IMR-90 (cell line): ENCODE measurements around the gene KLC4. TPM values are rescaled to one million over a fixed set of nuclear protein-coding genes. Genes with fewer than 3 reads are reported as not detected.

Experiments used
- ATAC-seq: fragments of 200-7000 bp; cut with Tn5 transposase; 2 replicates; pipeline ENCODE4 v1.9.1; 2020; ENCODE audit warnings: low read depth, mild to moderate bottlenecking, moderate library complexity
- BruUV-seq: library from RNA; stranded (reverse); fragments of 400-500 nt; replicated peaks from 2 replicates; lab custom pipeline; 2021; lab: Mats Ljungman, UMichigan
- CTCF ChIA-PET: fragments of 300-600 bp; formaldehyde crosslinking; extraction: SDS; loops from one replicate; lab custom pipeline; 2021; ENCODE audit warnings: antibody characterized with exemption; lab: Yijun Ruan, JAX
- POLR2A ChIA-PET: fragments of 300-600 bp; sonication (Branson Sonifier 250); formaldehyde crosslinking; loops from one replicate; lab custom pipeline; 2022; ENCODE audit warnings: antibody characterized with exemption; ENCODE audit not compliant: unreplicated experiment; lab: Charles Lee
- DNase-seq: peaks from one replicate; pipeline ENCODE4 v3.0.0; 2013
- H2AFZ ChIP-seq: replicated peaks from 2 replicates; pipeline ENCODE3; 2013; ENCODE audit warnings: low read length, mild to moderate bottlenecking; ENCODE audit not compliant: poor library complexity
- H2AK5ac ChIP-seq: 2 replicates; pipeline ENCODE4 v1.6.1; 2013; ENCODE audit warnings: low read depth, low read length, inconsistent platforms
- H2AK9ac ChIP-seq: replicated peaks from 2 replicates; pipeline ENCODE3; 2013; ENCODE audit warnings: mild to moderate bottlenecking, low read depth, low read length, moderate library complexity; ENCODE audit not compliant: poor library complexity
- H2BK120ac ChIP-seq: 2 replicates; pipeline ENCODE4 v1.6.1; 2013; ENCODE audit warnings: low read depth, low read length, inconsistent platforms
- H2BK15ac ChIP-seq: 3 replicates; pipeline ENCODE4 v1.6.1; 2013; ENCODE audit warnings: low read depth, low read length, inconsistent platforms
- H2BK20ac ChIP-seq: 2 replicates; pipeline ENCODE4 v1.6.1; 2013; ENCODE audit warnings: low read depth, mild to moderate bottlenecking, inconsistent platforms, low read length, moderate library complexity
- H2BK5ac ChIP-seq: 2 replicates; pipeline ENCODE4 v1.6.1; 2013; ENCODE audit warnings: mild to moderate bottlenecking, low read depth, low read length, inconsistent platforms; ENCODE audit not compliant: poor library complexity, severe bottlenecking
- H3K14ac ChIP-seq: replicated peaks from 2 replicates; pipeline ENCODE4 v1.6.1; 2013; ENCODE audit warnings: low read depth, low read length, inconsistent platforms
- H3K18ac ChIP-seq: 2 replicates; pipeline ENCODE4 v1.6.1; 2013; ENCODE audit warnings: low read depth, low read length, control low read depth
- H3K23ac ChIP-seq: 2 replicates; pipeline ENCODE4 v1.6.1; 2013; ENCODE audit warnings: low read depth, low read length, inconsistent platforms
- H3K27ac ChIP-seq: 2 replicates; pipeline ENCODE4 v1.5.1; 2013; ENCODE audit warnings: mild to moderate bottlenecking, control low read depth, low read length; ENCODE audit not compliant: insufficient read depth
- H3K27me3 ChIP-seq: 2 replicates; pipeline ENCODE4 v1.6.1; 2013; ENCODE audit warnings: low read length; ENCODE audit not compliant: control insufficient read depth, insufficient read depth
- H3K36me3 ChIP-seq: 2 replicates; pipeline ENCODE4 v1.6.1; 2013; ENCODE audit warnings: low read length, mixed read lengths; ENCODE audit not compliant: control insufficient read depth, insufficient read depth
- H3K4ac ChIP-seq: 2 replicates; pipeline ENCODE4 v1.6.1; 2013; ENCODE audit warnings: low read depth, low read length, inconsistent platforms
- H3K4me1 ChIP-seq: 2 replicates; pipeline ENCODE4 v1.6.1; 2013; ENCODE audit warnings: low read length, mixed read lengths; ENCODE audit not compliant: control insufficient read depth, insufficient read depth
- H3K4me2 ChIP-seq: 2 replicates; pipeline ENCODE4 v1.6.1; 2013; ENCODE audit warnings: low read depth, mild to moderate bottlenecking, control low read depth, low read length, moderate library complexity
- H3K4me3 ChIP-seq: 2 replicates; pipeline ENCODE4 v1.5.1; 2013; ENCODE audit warnings: low read depth, mild to moderate bottlenecking, control low read depth, low read length, moderate library complexity; ENCODE audit not compliant: insufficient read depth
- H3K56ac ChIP-seq: 2 replicates; pipeline ENCODE4 v1.6.1; 2013; ENCODE audit warnings: low read length, inconsistent platforms; ENCODE audit not compliant: insufficient read depth; ENCODE audit errors: extremely low read depth
- H3K79me1 ChIP-seq, 2 experiments: 2 replicates each; pipeline ENCODE4 v1.6.1; 2013; ENCODE audit warnings: low read length in 2 of 2, inconsistent platforms in 1 of 2, low read depth in 1 of 2
- H3K9ac ChIP-seq: 2 replicates; pipeline ENCODE4 v1.6.1; 2013; ENCODE audit warnings: low read depth, low read length, control low read depth
- H3K9me1 ChIP-seq: 2 replicates; pipeline ENCODE4 v1.6.1; 2013; ENCODE audit warnings: low read length, inconsistent platforms; ENCODE audit not compliant: insufficient read depth
- H3K9me3 ChIP-seq: 2 replicates; pipeline ENCODE4 v1.6.1; 2013; ENCODE audit warnings: low read length; ENCODE audit not compliant: control insufficient read depth, insufficient read depth
- H4K20me1 ChIP-seq: 2 replicates; pipeline ENCODE4 v1.6.1; 2013; ENCODE audit warnings: low read length, inconsistent platforms; ENCODE audit not compliant: insufficient read depth
- H4K5ac ChIP-seq: 2 replicates; pipeline ENCODE4 v1.6.1; 2013; ENCODE audit warnings: mild to moderate bottlenecking, low read depth, low read length, control low read depth
- H4K8ac ChIP-seq, 2 experiments: 2 replicates each; pipeline ENCODE4 v1.6.1; 2013; ENCODE audit warnings: low read depth in 2 of 2, low read length in 2 of 2, control low read depth in 1 of 2, inconsistent platforms in 1 of 2
- H4K91ac ChIP-seq: 2 replicates; pipeline ENCODE4 v1.6.1; 2013; ENCODE audit warnings: low read depth, low read length, inconsistent platforms; ENCODE audit not compliant: insufficient read depth
- BHLHE40 ChIP-seq: fragments of 150-350 bp; IDR thresholded peaks from 2 replicates; pipeline ENCODE4 v1.6.1; 2016; ENCODE audit warnings: mild to moderate bottlenecking, low read depth, low read length
- CEBPB ChIP-seq: IDR thresholded peaks from 2 replicates; pipeline ENCODE4 v1.6.1; 2012; ENCODE audit warnings: low read depth, low read length, improper control_type of control experiment
- CHD1 ChIP-seq: IDR thresholded peaks from 2 replicates; pipeline ENCODE4 v1.6.1; 2012; ENCODE audit warnings: low read depth, low read length, improper control_type of control experiment
- CTCF ChIP-seq: conservative IDR thresholded peaks from 2 replicates; pipeline ENCODE4 v1.5.1; 2012; ENCODE audit warnings: mild to moderate bottlenecking, low read depth, low read length, improper control_type of control experiment
- FOS ChIP-seq: fragments of 150-350 bp; IDR thresholded peaks from 2 replicates; pipeline ENCODE4 v1.6.1; 2016; ENCODE audit warnings: low read depth, low read length
- MAZ ChIP-seq: IDR thresholded peaks from 2 replicates; pipeline ENCODE4 v1.6.1; 2012; ENCODE audit warnings: low read depth, mild to moderate bottlenecking, low read length, improper control_type of control experiment, moderate library complexity, borderline replicate concordance
- MXI1 ChIP-seq: IDR thresholded peaks from 2 replicates; pipeline ENCODE4 v1.6.1; 2012; ENCODE audit warnings: low read depth, mild to moderate bottlenecking, low read length, moderate library complexity, borderline replicate concordance
- NFE2L2 ChIP-seq: fragments of 150-350 bp; IDR thresholded peaks from 2 replicates; pipeline ENCODE4 v1.6.1; 2016; ENCODE audit warnings: low read depth, mild to moderate bottlenecking, low read length
- POLR2A ChIP-seq: IDR thresholded peaks from 2 replicates; pipeline ENCODE4 v1.6.1; 2012; ENCODE audit warnings: mild to moderate bottlenecking, low read depth, low read length
- RAD21 ChIP-seq: IDR thresholded peaks from 2 replicates; pipeline ENCODE4 v1.6.1; 2012; ENCODE audit warnings: low read length, improper control_type of control experiment
- RCOR1 ChIP-seq: IDR thresholded peaks from 2 replicates; pipeline ENCODE4 v1.6.1; 2012; ENCODE audit warnings: mild to moderate bottlenecking, low read length, improper control_type of control experiment; ENCODE audit not compliant: insufficient replicate concordance
- SMC3 ChIP-seq: fragments of 150-350 bp; IDR thresholded peaks from 2 replicates; pipeline ENCODE4 v1.6.1; 2016; ENCODE audit warnings: low read depth, mild to moderate bottlenecking, antibody characterized with exemption, low read length, moderate library complexity
- USF2 ChIP-seq: fragments of 150-350 bp; IDR thresholded peaks from 2 replicates; pipeline ENCODE4 v1.6.1; 2017; ENCODE audit warnings: mild to moderate bottlenecking, antibody characterized with exemption, low read length, low read depth
- WGBS, 2 experiments: methylation state at CpG; one replicate each; pipeline versions ENCODE4 v1.1.5 to v1.1.7; 2013; ENCODE audit warnings: missing lambda C conversion rate in 2 of 2; ENCODE audit not compliant: insufficient read length in 1 of 2; ENCODE audit errors: extremely low coverage in 2 of 2; 5-methylcytosine and 5-hydroxymethylcytosine counted together
- dilution Hi-C: fragments of 300-500 bp; cut with HindIII; formaldehyde crosslinking; loops from one replicate; pipeline ENCODE4 v1.14.3; 2018; ENCODE audit warnings: low sequenced_read_pairs; ENCODE audit not compliant: unreplicated experiment
- in situ Hi-C: fragments of 300-500 bp; cut with MboI; formaldehyde crosslinking; loops from 3 replicates; pipeline ENCODE4 v1.14.3; 2019; ENCODE audit warnings: low sequenced_read_pairs, inconsistent platforms, mixed read lengths
- intact Hi-C: fragments of 100-400 bp; cut with micrococcal nuclease; formaldehyde crosslinking; loops from 2 replicates; pipeline ENCODE4 v1.10.0; 2022
- polyA plus RNA-seq, 3 experiments: library from polyadenylated mRNA; depleted of rRNA; stranded (reverse); fragments of >200 nt; gene quantifications; 2 replicates each; pipeline ENCODE4 v1.2.3, GENCODE V29; 2012; ENCODE audit warnings: low replicate concordance in 1 of 3
- total RNA-seq: library from RNA; depleted of rRNA; stranded (reverse); fragments of >200 nt; gene quantifications from 2 replicates; pipeline ENCODE4 v1.2.3, GENCODE V29; 2012

KLC4 gene
- total and polyA plus RNA-seq, 2 of the 4 experiments (the other 2 are of a cell fraction): 10.9 to 13.0 TPM

- H4K91ac ChIP-seq: no peak overlapping the region
- H3K18ac ChIP-seq: no peak overlapping the region
- in situ Hi-C loops (no loop called here), dilution Hi-C loops (no loop called here), intact Hi-C loops (no loop called here)
- H3K4me2 ChIP-seq: no peak overlapping the region
- H2BK5ac ChIP-seq: no peak overlapping the region
- no peak overlapping the region for H3K23ac ChIP-seq
- ATAC-seq (no peak), DNase-seq (no peak)
- no peak overlapping the region for H2AFZ ChIP-seq
- H4K8ac ChIP-seq: no peak overlapping the region
- H3K9me3 ChIP-seq: no peaks in the 10 kb centered on the region
- no peak overlapping the region for H2AK9ac ChIP-seq
- no peaks in the 10 kb centered on the region for H3K27me3 ChIP-seq
- ChIA-PET CTCF (no interaction called here), POLR2A (no interaction called here)
- H2BK20ac ChIP-seq: no peak overlapping the region
- H3K79me1 ChIP-seq: peaks cover 0 to 5% of the 10 kb centered on the region in 2 experiments; a peak in 1 of 4 replicates
- H2BK120ac ChIP-seq: no peak overlapping the region
- H3K4me3 ChIP-seq: no peak overlapping the region
- peaks cover 73% of the 10 kb centered on the region for H3K36me3 ChIP-seq
- H4K5ac ChIP-seq: no peak overlapping the region
- H3K56ac ChIP-seq: no peak overlapping the region
- H3K4ac ChIP-seq: no peak overlapping the region
- no TSS peak for BruUV-seq
- no peaks in the 10 kb centered on the region for H4K20me1 ChIP-seq
- no peak overlapping the region for H3K27ac ChIP-seq
- no peak overlapping the region for H3K9ac ChIP-seq
- no peak overlapping the region for H3K14ac ChIP-seq
- H2BK15ac ChIP-seq: no peak overlapping the region
- 100% methylated on average over 4 of the region's 9 CpGs; no CpG with 5 or more reads in 1 of the 2 experiments for WGBS, 2 experiments
- no peak overlapping the region for H2AK5ac ChIP-seq
- H3K9me1 ChIP-seq: no peaks in the 10 kb centered on the region
- no peak for TF ChIP-seq POLR2A
- TF ChIP-seq CTCF: no peak
- no peak for TF ChIP-seq CEBPB
- no peak for TF ChIP-seq RAD21
- TF ChIP-seq SMC3: no peak
- no peak for TF ChIP-seq FOS
- TF ChIP-seq RCOR1: no peak
- TF ChIP-seq USF2: no peak
- no peak for TF ChIP-seq MAZ
- TF ChIP-seq MXI1: no peak
- no peak for TF ChIP-seq BHLHE40
- TF ChIP-seq NFE2L2: no peak
- no peak for TF ChIP-seq CHD1
- H3K4me1 ChIP-seq: no peaks in the 10 kb centered on the region
Observed at GRCh38 chr6:43043310-43043709, 16.1 kb upstream of the KLC4 start.
